Measurements from ENCODE around the gene C9orf43.
A peak's percentile ranks its signal among the peaks of the same experiment; 100 is the strongest.
"Not testable (repeated sequence)": the region's sequence is repeated elsewhere in the genome, so short reads cannot be mapped to it uniquely, and the experiment has no call there.

C9orf43 gene

DNA sequence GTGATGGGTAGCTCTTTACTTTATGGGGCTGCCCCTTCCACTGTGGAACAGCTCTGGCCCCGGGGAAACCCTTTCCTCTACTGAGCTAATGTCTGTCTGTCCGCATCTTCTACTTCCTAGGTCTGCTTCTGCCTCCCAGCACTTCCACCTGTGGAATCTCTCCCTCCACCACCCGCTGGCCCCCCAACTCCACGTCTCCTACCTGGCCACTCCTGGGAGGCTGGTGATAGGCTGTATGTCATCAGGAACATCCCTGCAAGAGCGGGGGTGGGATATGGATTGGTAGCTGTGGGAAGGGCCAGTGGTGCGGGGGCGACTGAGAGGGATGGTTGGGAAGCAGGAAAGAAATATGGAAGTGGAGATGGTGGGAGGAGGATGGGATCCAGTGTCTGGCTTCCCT lies 18.6 kb upstream of the C9orf43 start:
- no peak overlapping the region for H3K4me2 ChIP-seq
- no peak for TF ChIP-seq Cebpa-rat (IDR thresholded peaks at IDR 0.05)
- no peak overlapping the region for H3K4me3 ChIP-seq
- H3K27ac ChIP-seq: no peak overlapping the region
- H4K20me1 ChIP-seq: peaks cover 0 to 13% (median 0%) of the 10 kb centered on the region in 11 experiments; a peak in 3 of 22 replicates
- H3K4me1 ChIP-seq: peaks cover 2 to 28% (median 16%) of the 10 kb centered on the region in 10 experiments; a peak in 16 of 20 replicates
- H3K9ac ChIP-seq: no peak overlapping the region
- peaks cover 50 to 91% (median 74%) of the 10 kb centered on the region in 11 experiments for H3K36me3 ChIP-seq
- H3K9me3 ChIP-seq (replicated peaks in 1 of 11): no peaks in the 10 kb centered on the region
- no peaks in the 10 kb centered on the region for H3K27me3 ChIP-seq

GRCh38 chr9:113393281-113393680 lies 17.3 kb upstream of the C9orf43 start:
- H3K4me2 ChIP-seq: no peak overlapping the region
- peaks cover 0 to 16% (median 0%) of the 10 kb centered on the region in 11 experiments; a peak in 4 of 22 replicates for H4K20me1 ChIP-seq
- peaks cover 4 to 28% (median 12%) of the 10 kb centered on the region in 10 experiments; a peak in 18 of 20 replicates for H3K4me1 ChIP-seq
- no peak overlapping the region for H3K4me3 ChIP-seq
- no peak overlapping the region for H3K27ac ChIP-seq
- H3K36me3 ChIP-seq: peaks cover 42 to 78% (median 62%) of the 10 kb centered on the region in 11 experiments
- H3K27me3 ChIP-seq: no peaks in the 10 kb centered on the region
- H3K9ac ChIP-seq: no peak overlapping the region
- no peak for TF ChIP-seq Cebpa-rat (IDR thresholded peaks at IDR 0.05)
- H3K9me3 ChIP-seq (replicated peaks in 1 of 11): no peaks in the 10 kb centered on the region

DNA sequence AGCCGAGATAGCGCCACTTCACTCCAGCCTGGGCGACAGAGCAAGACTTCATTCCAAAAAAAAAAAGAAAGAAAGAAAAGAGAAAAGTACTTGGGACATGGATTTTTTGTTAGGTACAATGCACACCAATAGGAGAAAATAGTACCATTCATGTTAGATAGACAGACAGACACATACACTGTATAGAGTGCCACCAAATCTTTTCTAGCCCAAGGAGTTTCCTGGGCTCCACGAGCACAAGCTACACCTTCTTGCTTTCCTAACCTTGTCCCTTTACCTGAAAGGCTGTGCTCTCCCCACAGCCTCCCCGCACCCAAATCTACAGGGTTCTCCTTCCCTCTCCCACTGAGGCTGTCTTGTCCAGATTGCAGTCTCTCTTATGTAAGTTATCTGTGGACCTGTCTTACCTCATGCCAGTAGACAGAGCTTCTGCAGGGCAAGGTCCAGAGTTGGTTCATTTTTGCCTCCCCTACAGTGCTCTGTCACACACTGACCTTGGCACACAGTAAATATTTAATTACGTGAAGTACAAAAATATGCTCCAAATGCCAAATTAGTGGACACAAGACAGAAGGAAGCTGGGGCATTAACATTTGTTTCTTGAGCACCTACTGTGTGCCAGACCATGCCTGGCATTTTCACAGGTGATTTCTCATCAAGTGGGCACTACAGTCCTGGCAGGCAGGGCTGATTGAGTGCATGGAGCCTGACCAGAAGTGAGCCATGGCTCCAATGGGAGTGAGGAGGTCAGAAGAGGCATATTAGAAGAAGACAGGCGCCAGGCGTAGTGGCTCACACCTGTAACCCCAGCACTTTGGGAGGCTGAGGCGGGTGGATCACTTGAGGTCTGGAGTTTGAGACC lies 15.3 kb upstream of the C9orf43 start:
- H4K20me1 ChIP-seq: peaks cover 0 to 24% (median 0%) of the 10 kb centered on the region in 11 experiments; a peak in 5 of 22 replicates
- no peak overlapping the region for H3K4me2 ChIP-seq
- no peak overlapping the region for H3K4me3 ChIP-seq
- TF ChIP-seq Cebpa-rat (IDR thresholded peaks at IDR 0.05): no peak
- no peak overlapping the region for H3K9ac ChIP-seq
- H3K27me3 ChIP-seq: no peaks in the 10 kb centered on the region
- H3K9me3 ChIP-seq (replicated peaks in 1 of 11): no peaks in the 10 kb centered on the region
- peaks cover 24 to 58% (median 42%) of the 10 kb centered on the region in 11 experiments for H3K36me3 ChIP-seq
- H3K4me1 ChIP-seq: peaks cover 10 to 40% (median 27%) of the 10 kb centered on the region in 10 experiments
- H3K27ac ChIP-seq: no peak overlapping the region

DNA sequence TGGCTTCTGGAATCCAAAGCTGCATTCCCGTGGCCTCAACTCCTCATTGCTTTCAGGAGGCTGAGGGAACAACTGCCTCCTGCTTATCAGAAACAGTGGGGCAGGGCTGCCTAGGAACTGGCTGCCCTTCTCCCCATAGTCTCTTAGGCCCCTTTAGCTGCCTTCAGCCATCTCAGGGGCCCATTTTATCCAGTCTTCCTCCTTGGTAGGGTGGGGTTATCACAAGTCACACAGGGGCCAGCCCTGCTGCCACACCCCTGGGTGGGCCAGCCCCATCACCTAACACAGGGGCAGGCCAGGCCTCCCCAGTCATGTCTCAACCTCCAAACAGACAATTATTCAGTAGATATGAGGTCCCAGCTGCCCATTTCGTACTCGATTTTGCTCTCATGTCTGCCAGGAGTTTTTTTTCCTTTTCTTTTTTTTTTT lies 13.3 kb upstream of the C9orf43 start:
- TF ChIP-seq Cebpa-rat (IDR thresholded peaks at IDR 0.05): no peak
- Histone ChIP-seq H3K4me3 (no peak overlapping the region), H3K4me1 (peaks cover 19 to 51% (median 37%) of the 10 kb centered on the region in 10 experiments), H3K36me3 (peaks cover 4 to 38% (median 22%) of the 10 kb centered on the region in 11 experiments; a peak in 21 of 22 replicates), H3K27me3 (no peaks in the 10 kb centered on the region), H3K4me2 (peak overlapping the region in 4 of 11 experiments; percentile 2 to 15 (median 8); a peak in 4 of 22 replicates), H3K9me3 (replicated peaks in 1 of 11) (no peaks in the 10 kb centered on the region), H3K9ac (peak overlapping the region in 3 of 11 experiments; percentile 10 to 45 (median 16); a peak in 3 of 22 replicates), H3K27ac (no peak overlapping the region), H4K20me1 (peaks cover 0 to 24% (median 0%) of the 10 kb centered on the region in 11 experiments; a peak in 5 of 22 replicates)

- H3K4me3 ChIP-seq: no peak overlapping the region
- H3K27ac ChIP-seq: no peak overlapping the region
- peak overlapping the region in 6 of 11 experiments; percentile 81 to 95 (median 91); a peak in 11 of 22 replicates for H3K4me2 ChIP-seq
- H3K4me1 ChIP-seq: peaks cover 28 to 67% (median 48%) of the 10 kb centered on the region in 10 experiments
- no peak for TF ChIP-seq Cebpa-rat (IDR thresholded peaks at IDR 0.05)
- peak overlapping the region in 6 of 11 experiments; percentile 1 to 83 (median 53); a peak in 2 of 22 replicates for H3K9ac ChIP-seq
- H3K36me3 ChIP-seq: peaks cover 0 to 24% (median 9%) of the 10 kb centered on the region in 11 experiments; a peak in 12 of 22 replicates
- H3K27me3 ChIP-seq: no peaks in the 10 kb centered on the region
- H4K20me1 ChIP-seq: peaks cover 0 to 24% (median 0%) of the 10 kb centered on the region in 11 experiments; a peak in 5 of 22 replicates
- H3K9me3 ChIP-seq (replicated peaks in 1 of 11): no peaks in the 10 kb centered on the region
Observed at GRCh38 chr9:113398796-113399195, 11.8 kb upstream of the C9orf43 start.

GRCh38 chr9:113399646-113400200 lies 10.8 kb upstream of the C9orf43 start:
- Histone ChIP-seq H3K27me3 (no peaks in the 10 kb centered on the region), H3K4me2 (peak overlapping the region; percentile 76 to 95 (median 86)), H4K20me1 (peaks cover 0 to 24% (median 0%) of the 10 kb centered on the region in 11 experiments; a peak in 5 of 22 replicates), H3K4me3 (peak overlapping the region in 8 of 10 experiments; percentile 76 to 91 (median 86); a peak in 10 of 20 replicates), H3K9me3 (replicated peaks in 1 of 11) (no peaks in the 10 kb centered on the region), H3K4me1 (peaks cover 37 to 76% (median 57%) of the 10 kb centered on the region in 10 experiments), H3K9ac (peak overlapping the region; percentile 64 to 83 (median 80); a peak in 19 of 22 replicates), H3K27ac (no peak overlapping the region), H3K36me3 (peaks cover 0 to 19% (median 8%) of the 10 kb centered on the region in 11 experiments; a peak in 9 of 22 replicates)
- TF ChIP-seq Cebpa-rat (IDR thresholded peaks at IDR 0.05): no peak

DNA sequence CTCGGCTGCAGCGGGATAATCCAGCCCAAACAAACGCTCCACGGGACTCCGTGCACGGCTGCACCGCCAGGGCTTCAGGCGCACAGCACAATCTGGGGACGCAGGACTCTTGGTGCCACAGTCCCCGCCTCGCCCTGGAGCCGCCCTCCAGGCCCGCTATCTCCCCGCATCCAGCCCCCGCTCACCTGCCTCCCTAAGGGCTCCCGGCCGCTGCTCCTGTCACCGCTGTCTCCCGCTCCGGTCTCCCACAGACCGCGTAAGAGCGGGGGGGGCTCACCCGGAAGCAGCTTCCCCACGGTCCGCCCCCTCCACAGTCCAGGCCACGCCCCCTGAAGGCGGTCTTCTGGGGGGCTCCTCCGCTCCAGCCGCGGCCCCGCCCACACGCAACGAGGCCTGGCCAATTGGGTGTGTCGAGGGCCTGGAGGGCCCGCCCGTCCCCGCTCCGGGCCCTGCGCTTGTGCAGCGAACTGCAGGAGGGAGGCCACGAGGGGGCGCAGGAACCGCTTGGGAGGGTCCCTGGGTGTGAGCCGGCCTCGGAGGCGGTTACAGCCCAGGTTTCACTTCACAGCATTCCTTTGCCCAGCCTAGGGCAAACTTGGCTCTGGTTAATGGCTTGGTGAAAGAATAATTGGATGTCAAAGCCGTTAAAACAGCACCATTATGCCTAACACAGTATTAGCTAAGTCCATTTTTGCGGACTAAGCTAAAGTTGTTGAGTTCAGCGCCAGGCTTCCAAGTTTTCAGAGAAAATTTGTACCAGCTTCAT lies 9.3 kb upstream of the C9orf43 start, which contains the start of gene ALAD:
Gene ALAD (minus strand): TSS at position 258 of the 766 bp plus-strand sequence. CDS start 7,725 bp downstream, outside the sequence.
- H3K27ac ChIP-seq: peak within 1 kb of the TSS in 10 of 11 experiments; percentile 31 to 84 (median 56); a peak in 18 of 22 replicates
- peaks cover 0 to 17% (median 0%) of the 10 kb centered on the region in 11 experiments; a peak in 6 of 22 replicates for H4K20me1 ChIP-seq
- H3K4me3 ChIP-seq: peak within 1 kb of the TSS; percentile 76 to 91 (median 86)
- H3K9ac ChIP-seq: peak within 1 kb of the TSS; percentile 64 to 83 (median 80)
- H3K27me3 ChIP-seq: no peaks in the 10 kb centered on the region
- no peaks in the 10 kb centered on the region for H3K9me3 ChIP-seq (replicated peaks in 1 of 11)
- TF ChIP-seq Cebpa-rat (IDR thresholded peaks at IDR 0.05): no peak
- peak within 1 kb of the TSS; percentile 76 to 95 (median 86) for H3K4me2 ChIP-seq
- peaks cover 0 to 12% (median 2%) of the 10 kb centered on the region in 11 experiments; a peak in 8 of 22 replicates for H3K36me3 ChIP-seq
- H3K4me1 ChIP-seq: peaks cover 52 to 91% (median 72%) of the 10 kb centered on the region in 10 experiments

DNA sequence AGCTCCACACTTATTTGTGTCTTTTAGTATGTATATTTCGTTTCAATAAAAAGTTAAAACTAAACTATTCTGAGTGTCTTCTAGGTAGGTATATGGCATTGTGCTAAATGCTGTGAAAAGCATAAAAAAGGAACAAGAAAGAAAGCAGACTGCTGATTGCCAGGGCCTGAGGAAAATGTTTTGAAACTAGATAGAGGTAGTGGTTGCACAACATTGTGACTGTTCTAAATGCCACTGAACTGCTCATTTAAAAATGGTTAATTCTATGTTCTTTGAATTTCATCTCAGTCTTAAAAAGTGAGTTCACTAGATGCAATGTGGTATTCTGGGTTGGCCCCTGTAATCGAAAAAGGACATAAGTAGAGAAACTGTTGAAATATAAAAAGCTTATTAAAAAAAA lies 6.9 kb upstream of the C9orf43 start:
- H3K4me3 ChIP-seq: no peak overlapping the region
- peak overlapping the region in 6 of 11 experiments; percentile 14 to 57 (median 42); a peak in 10 of 22 replicates for H3K9ac ChIP-seq
- peak in 6 of 11 experiments; percentile 22 to 87 (median 47); a peak in 10 of 22 replicates for TF ChIP-seq Cebpa-rat (IDR thresholded peaks at IDR 0.05)
- H4K20me1 ChIP-seq: peaks cover 0 to 24% (median 8%) of the 10 kb centered on the region in 11 experiments; a peak in 11 of 22 replicates
- no peaks in the 10 kb centered on the region for H3K9me3 ChIP-seq (replicated peaks in 1 of 11)
- H3K27ac ChIP-seq: peak overlapping the region in 10 of 11 experiments; percentile 15 to 84 (median 63); a peak in 18 of 22 replicates
- peak overlapping the region; percentile 61 to 85 (median 79); a peak in 20 of 22 replicates for H3K4me2 ChIP-seq
- peaks cover 72 to 91% (median 83%) of the 10 kb centered on the region in 10 experiments for H3K4me1 ChIP-seq
- H3K27me3 ChIP-seq: no peaks in the 10 kb centered on the region
- peaks cover 15 to 30% (median 17%) of the 10 kb centered on the region in 11 experiments for H3K36me3 ChIP-seq

GRCh38 chr9:113406353-113406752 lies 4.2 kb upstream of the C9orf43 start:
- peak overlapping the region in 7 of 11 experiments; percentile 13 to 84 (median 62); a peak in 12 of 22 replicates for H3K27ac ChIP-seq
- H3K4me3 ChIP-seq; H3K9me3 ChIP-seq (replicated peaks in 1 of 11); H3K27me3 ChIP-seq: not testable (repeated sequence)
- peaks cover 21 to 40% (median 26%) of the 10 kb centered on the region in 11 experiments for H3K36me3 ChIP-seq
- peak overlapping the region in 8 of 11 experiments; percentile 10 to 94 (median 58); a peak in 9 of 22 replicates for H3K4me2 ChIP-seq
- peak overlapping the region in 7 of 11 experiments; percentile 3 to 98 (median 28); a peak in 7 of 22 replicates for H3K9ac ChIP-seq
- peaks cover 62 to 81% (median 74%) of the 10 kb centered on the region in 10 experiments for H3K4me1 ChIP-seq
- H4K20me1 ChIP-seq: peaks cover 0 to 37% (median 0%) of the 10 kb centered on the region in 11 experiments; a peak in 9 of 22 replicates

DNA sequence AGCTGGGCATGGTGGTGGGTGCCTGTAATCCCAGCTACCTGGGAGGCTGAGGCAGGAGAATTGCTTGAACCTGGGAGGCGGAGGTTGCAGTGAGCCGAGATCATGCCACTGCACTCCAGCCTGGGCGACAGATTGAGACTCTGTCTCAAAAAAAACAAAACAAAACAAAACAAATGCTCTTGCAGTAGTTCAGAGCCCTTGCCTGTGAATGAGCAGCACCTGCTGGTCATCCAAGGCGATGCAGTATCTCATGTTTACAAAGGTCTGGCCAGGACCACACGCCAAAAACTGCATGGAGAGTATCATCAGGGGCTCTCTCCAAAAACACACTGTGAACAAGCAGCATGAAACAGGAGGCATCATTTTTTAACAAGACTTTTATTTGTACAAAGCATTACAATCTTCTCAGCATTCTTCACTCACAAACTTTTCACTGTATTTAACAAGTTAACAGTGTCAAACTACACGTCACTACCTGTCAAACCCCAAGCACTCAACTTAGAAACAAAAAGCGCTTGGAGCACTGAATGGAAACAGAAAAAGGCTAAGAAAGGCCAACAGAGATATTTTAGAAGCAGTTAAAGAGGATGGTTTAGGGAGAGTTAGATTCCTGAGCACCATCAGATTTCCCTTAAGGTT lies 3.6 kb upstream of the C9orf43 start:
- H3K9ac ChIP-seq: peak overlapping the region; percentile 90 to 99 (median 98); a peak in 18 of 22 replicates
- peaks cover 0 to 37% (median 0%) of the 10 kb centered on the region in 11 experiments; a peak in 9 of 22 replicates for H4K20me1 ChIP-seq
- not testable (repeated sequence) for H3K9me3 ChIP-seq (replicated peaks in 1 of 11); H3K4me3 ChIP-seq; H3K27me3 ChIP-seq
- H3K27ac ChIP-seq: peak overlapping the region in 8 of 11 experiments; percentile 2 to 97 (median 58); a peak in 8 of 22 replicates
- H3K4me1 ChIP-seq: peaks cover 63 to 82% (median 75%) of the 10 kb centered on the region in 10 experiments
- H3K36me3 ChIP-seq: peaks cover 21 to 40% (median 26%) of the 10 kb centered on the region in 11 experiments
- peak overlapping the region; percentile 14 to 94 (median 86); a peak in 18 of 22 replicates for H3K4me2 ChIP-seq

Measured in BLaER1 treated with 17β-estradiol and CSF1 and Interleukin-3, amounts not matched to agents 10 nM and 100 nM (cell line).